ENCODE data around the gene WIF1. TPM values are rescaled to one million over a fixed set of nuclear protein-coding genes. Genes with fewer than 3 reads are reported as not detected.

The WIF1 gene
- total and polyA plus RNA-seq, 11 donors = 0.08 TPM; not detected in 10

DNA sequence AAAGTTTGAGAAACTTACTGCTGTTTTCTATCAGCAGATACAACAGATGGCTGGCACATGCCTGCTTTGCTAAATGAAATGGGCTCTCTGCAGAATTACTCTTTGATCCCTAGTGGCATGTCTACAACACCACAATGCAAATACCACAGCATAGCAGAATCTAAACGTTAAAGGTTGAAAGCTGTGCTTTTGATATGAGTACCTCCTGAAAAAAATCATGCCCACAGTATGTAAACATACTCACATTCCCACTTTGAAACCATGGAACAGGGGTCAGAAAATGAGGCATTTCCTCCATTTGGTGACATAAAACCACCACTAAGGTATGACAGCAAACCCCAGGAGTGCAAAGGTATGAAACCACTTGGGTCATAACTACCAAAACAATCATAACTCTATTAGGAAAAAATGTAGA lies 7.5 kb downstream of the WIF1 start:
- TF ChIP-seq, protein P1, sequence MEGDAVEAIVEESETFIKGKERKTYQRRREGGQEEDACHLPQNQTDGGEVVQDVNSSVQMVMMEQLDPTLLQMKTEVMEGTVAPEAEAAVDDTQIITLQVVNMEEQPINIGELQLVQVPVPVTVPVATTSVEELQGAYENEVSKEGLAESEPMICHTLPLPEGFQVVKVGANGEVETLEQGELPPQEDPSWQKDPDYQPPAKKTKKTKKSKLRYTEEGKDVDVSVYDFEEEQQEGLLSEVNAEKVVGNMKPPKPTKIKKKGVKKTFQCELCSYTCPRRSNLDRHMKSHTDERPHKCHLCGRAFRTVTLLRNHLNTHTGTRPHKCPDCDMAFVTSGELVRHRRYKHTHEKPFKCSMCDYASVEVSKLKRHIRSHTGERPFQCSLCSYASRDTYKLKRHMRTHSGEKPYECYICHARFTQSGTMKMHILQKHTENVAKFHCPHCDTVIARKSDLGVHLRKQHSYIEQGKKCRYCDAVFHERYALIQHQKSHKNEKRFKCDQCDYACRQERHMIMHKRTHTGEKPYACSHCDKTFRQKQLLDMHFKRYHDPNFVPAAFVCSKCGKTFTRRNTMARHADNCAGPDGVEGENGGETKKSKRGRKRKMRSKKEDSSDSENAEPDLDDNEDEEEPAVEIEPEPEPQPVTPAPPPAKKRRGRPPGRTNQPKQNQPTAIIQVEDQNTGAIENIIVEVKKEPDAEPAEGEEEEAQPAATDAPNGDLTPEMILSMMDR (IDR thresholded peaks at IDR 0.05) = no peak
- TF ChIP-seq POLR2A (IDR thresholded peaks at IDR 0.05) = no peak
- Histone ChIP-seq H3K27ac (no peak overlapping the region), H3K36me3 (no peaks in the 10 kb centered on the region), H3K4me3 (no peak overlapping the region), H3K4me1 (no peaks in the 10 kb centered on the region), H3K27me3 (peaks cover 0 to 54% (median 16%) of the 10 kb centered on the region in 9 donors), H3K9me3 (no peaks in the 10 kb centered on the region)
- no peak for DNase-seq
- intact Hi-C loops (cut with DNase I) = loop anchor here in 1 of 10 donors (10.0 kb wide), 1 partner anchor 219 kb away; no protein-coding TSS in a partner anchor
- WGBS, 4 donors = 16 to 29% (median 25%) methylated on average over 1 of the region's 1 CpG
- no peak for ATAC-seq

- peaks cover 0 to 8% (median 0%) of the 10 kb centered on the region in 9 donors for H3K27me3 ChIP-seq
- DNase-seq (no peak), ATAC-seq (no peak)
- H3K27ac ChIP-seq = no peak overlapping the region
- no peaks in the 10 kb centered on the region for H3K4me1 ChIP-seq
- H3K36me3 ChIP-seq = no peaks in the 10 kb centered on the region
- H3K4me3 ChIP-seq = no peak overlapping the region
- intact Hi-C loops (cut with DNase I) = loop anchor here in 5 of 10 donors (5.0 to 10.0 kb wide), 3 partner anchors 215 to 222 kb away; no protein-coding TSS in a partner anchor
- no peaks in the 10 kb centered on the region for H3K9me3 ChIP-seq
- no peak for TF ChIP-seq POLR2A (IDR thresholded peaks at IDR 0.05)
- TF ChIP-seq, protein P1 (IDR thresholded peaks at IDR 0.05) = peak in 7 of 12 donors; percentile 14 to 42 (median 35)
Observed at GRCh38 chr12:65106948-65107347, 14.2 kb downstream of the WIF1 start.

- ATAC-seq (no peak), DNase-seq (no peak)
- intact Hi-C loops (cut with DNase I) = loop anchor here in 1 of 10 donors (10.0 kb wide), 1 partner anchor 215 kb away; no protein-coding TSS in a partner anchor
- Histone ChIP-seq H3K27ac (no peak overlapping the region), H3K4me3 (no peak overlapping the region), H3K36me3 (no peaks in the 10 kb centered on the region), H3K4me1 (no peaks in the 10 kb centered on the region), H3K9me3 (no peaks in the 10 kb centered on the region), H3K27me3 (peaks cover 0 to 14% (median 0%) of the 10 kb centered on the region in 9 donors)
- WGBS, 4 donors = 70 to 78% (median 76%) methylated on average over 3 of the region's 3 CpGs
- TF ChIP-seq POLR2A (IDR thresholded peaks at IDR 0.05) = no peak
- TF ChIP-seq, protein P1 (IDR thresholded peaks at IDR 0.05) = no peak
Observed at GRCh38 chr12:65100140-65100539, 21.0 kb downstream of the WIF1 start.

GRCh38 chr12:65099182-65099581 lies 21.9 kb downstream of the WIF1 start:
- intact Hi-C loops (cut with DNase I) = no loop called here
- 76 to 82% (median 80%) methylated on average over 3 of the region's 3 CpGs for WGBS, 4 donors
- H3K4me1 ChIP-seq = no peaks in the 10 kb centered on the region
- no peaks in the 10 kb centered on the region for H3K36me3 ChIP-seq
- H3K27ac ChIP-seq = no peak overlapping the region
- no peak overlapping the region for H3K4me3 ChIP-seq
- ATAC-seq = no peak
- no peaks in the 10 kb centered on the region for H3K9me3 ChIP-seq
- TF ChIP-seq POLR2A (IDR thresholded peaks at IDR 0.05) = no peak
- TF ChIP-seq, protein P1 (IDR thresholded peaks at IDR 0.05) = no peak
- H3K27me3 ChIP-seq = peaks cover 0 to 21% (median 0%) of the 10 kb centered on the region in 9 donors
- no peak for DNase-seq
